M059J (cell line): ENCODE data around the gene ANXA2. TPM values are rescaled to one million over a fixed set of nuclear protein-coding genes. Genes with fewer than 3 reads are reported as not detected.

Source experiments
- DNase-seq: peaks from one replicate; pipeline ENCODE4 v3.0.0-alpha.2; 2012; ENCODE audit warnings: low read depth
- total RNA-seq: library from RNA; depleted of rRNA; stranded (reverse); fragments of >200 nt; shearing (Covaris generic); gene quantifications from 2 replicates; pipeline ENCODE4 v1.2.3, GENCODE V29; 2014

ANXA2 gene
- total RNA-seq, 1 experiment from 2014 or later: 2,950 TPM

DNA sequence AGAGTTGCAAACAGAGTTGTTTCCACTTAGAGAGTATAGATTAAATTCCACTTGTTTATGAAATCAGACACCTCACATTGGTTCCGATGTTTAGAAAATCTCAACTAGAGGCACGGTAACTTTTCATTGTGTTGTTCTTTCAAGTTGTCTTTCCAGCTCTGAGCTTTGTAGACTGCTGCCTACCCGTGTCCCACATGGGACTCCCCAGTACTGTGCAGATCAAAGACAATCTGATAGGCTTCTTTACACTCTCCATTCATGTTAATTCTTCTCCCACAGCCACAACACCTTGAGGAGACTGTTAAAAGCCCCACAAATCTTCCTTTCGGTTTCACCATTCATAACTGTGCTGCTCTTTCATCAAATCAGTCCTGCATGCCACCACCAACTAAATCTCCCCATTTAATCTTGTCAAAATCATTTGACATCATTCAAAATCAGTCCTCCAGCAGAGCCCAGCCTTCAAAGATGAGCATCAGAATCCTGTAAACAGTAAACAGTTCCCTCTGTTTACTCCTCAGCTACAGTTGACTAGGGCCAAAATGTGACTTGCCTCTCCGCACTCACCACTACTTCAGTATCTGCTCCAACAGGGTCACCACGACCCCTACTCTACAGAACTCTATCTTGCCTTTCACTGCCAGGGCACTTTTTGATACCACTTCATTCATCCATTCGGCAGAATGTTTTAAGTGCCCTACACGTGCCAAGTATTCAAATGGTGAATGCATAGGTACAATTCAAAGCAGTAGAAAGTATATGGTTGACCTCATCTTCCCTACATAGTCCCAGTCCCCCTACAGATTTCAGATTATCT lies 8.3 kb downstream of the ANXA2 start:
- no peak for DNase-seq

DNA sequence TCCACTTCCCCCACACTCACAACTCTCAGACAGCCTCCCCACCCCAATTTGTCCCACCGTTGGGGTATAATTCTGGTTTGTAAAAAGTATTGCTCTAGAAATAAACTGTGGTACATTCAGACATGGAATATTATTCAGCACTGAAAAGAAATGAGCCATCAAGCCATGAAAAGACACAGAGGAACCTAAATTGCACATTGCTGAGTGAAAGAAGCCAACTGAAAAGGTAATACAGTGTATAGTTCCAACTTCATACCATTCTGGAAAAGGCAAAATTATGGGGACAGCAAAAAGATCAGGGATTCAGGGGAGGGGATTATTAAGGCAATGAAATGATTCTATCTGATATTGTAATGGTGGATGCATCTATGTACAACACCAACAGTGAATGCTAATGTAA lies 10.5 kb downstream of the ANXA2 start:
- DNase-seq: no peak

DNA sequence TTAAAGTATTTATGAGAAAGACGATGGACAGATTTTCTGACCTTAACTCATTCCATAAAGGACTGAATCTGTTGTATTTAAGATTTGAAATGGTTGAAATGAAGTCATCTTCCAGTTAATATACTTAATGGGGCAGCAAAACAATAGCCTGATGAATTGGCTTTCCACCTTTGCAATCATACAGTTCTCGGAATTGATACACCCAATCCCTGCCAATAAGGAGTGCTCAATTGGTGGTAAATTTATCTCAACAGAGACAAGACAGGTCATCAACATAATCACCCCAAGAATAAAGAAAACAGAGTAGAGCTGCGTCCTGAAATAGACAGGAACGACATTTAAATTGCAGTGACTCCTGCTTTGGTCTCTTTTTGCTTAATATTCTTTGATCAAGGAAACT lies 11.2 kb downstream of the ANXA2 start:
- no peak for DNase-seq

DNA sequence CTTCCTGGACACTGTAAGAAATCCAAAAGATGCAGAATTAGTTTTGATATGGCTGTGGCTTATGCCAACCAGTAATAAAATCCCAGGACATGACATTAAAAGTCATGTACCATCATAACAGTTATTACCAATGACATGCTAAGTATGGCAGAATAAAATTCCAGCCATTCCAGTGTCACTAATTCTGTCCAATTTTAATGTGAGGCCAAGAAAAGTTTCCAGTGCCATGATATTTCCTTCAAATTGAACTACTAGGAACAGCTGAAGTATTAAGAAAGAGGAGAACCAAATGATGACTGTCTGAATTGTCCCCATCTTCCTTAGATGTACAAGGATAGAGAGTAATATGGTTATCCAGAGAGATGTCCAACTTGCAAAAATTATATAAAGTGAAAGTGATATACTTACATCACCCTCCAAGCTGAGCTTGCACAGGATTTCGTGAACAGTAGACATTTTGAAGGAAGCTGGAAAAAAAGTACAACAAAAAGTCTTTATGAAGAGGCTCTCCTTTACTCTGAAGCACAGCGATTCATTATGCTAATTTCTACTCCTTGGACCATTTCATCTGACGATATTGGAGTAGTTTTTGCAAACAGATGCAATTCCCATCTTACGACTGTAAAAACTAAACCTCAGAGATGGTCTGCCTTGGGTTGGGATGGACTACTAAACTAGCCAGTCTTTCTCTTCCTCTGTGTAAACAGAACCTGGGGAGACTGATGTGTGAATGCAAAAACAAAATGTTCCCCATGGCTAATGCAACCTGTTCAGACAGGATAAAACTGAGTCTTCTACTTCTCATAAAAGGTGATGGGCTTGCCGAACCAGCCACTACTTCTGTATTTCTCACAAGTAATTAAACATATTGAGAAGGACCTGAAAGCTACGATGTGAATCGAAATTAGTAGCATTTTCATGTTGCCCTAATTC lies 11.9 kb downstream of the ANXA2 start:
- DNase-seq: no peak

DNA sequence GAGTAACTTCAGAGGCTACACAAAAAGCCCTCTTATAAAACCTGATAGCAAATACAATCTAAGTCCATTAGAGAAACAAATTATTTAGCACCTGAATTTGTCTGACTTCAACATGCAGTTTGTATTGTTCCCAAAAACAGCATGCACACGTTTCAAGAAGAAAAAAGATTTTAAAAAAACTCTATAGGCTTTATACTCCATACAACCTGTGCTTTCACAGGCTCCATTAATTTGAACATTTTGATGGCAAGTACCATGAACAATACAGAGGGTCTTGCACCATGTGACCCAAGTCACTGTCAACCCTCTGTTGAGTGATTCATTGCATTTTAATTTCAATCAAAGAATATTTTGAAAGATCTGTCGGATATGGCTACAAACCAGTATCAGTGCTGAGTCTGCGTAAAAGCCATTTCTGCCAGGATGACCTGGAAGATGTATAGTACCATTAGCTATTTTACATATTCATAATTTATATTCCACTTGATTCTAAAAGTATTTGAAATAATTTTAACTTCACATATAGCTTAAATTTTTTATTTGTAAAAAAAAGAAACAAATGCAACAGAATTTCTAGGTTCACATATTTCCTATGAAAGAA lies 13.2 kb downstream of the ANXA2 start:
- peak; percentile 0 for DNase-seq

DNA sequence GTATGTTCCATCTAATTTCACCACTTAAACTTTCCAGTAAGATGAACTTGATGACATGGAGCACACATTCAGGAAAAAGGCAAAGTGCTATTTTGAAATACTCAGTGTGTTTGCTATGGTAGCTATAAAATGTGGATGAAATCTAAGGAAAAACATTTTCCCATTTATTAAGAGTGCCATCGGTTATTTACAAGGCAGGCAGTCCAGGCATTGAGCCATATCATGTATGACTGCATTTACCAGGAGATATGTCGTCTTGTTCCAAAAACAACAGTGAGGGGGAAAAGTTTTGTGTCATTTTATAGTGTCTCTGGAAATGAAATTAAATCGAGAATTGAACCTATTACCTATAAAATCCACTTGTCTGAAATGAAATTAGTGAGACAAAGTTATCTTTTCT lies 13.7 kb downstream of the ANXA2 start:
- DNase-seq: peak; percentile 13

DNA sequence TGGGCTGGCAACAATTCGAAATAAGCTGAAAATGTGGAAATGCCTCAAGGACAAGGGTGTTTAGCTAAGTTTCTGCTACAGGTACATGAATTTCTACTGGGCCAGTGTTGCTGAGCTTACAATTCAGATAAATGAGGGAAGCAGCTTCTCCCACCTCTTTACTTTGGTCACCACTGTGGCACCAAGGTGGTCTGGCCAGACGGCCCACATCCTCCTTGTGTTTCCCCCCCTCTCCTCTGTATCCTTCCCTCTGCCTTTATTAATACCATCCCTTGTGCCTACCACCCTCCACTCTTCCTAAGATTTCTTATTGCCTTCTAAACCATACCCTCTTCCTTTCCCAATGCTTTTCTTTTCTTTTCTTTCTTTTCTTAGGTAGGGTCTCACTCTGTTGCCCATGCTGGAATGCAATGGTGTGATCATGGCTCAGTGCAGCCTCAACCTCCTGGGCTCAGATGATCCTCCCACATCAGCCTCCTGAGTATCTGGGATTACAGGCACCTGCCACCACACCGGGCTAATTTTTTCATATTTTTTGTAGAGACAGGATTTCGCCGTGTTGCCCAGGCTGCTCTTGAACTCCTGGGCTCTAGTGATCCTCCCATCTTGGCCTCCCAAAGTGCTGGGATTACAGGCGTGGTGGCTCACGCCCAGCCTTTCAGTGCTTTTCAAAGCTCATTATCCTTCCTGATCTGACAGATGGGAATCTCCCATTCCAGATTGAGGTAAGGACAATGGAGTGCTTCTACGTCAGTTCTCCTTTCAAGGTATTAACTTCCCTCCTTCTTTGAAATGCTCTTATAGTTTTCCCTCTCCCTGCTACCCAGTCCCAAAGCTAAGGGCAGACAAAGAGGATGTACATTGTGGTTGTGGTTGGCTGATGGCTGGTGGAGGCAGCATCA lies 14.8 kb downstream of the ANXA2 start:
- no peak for DNase-seq

DNA sequence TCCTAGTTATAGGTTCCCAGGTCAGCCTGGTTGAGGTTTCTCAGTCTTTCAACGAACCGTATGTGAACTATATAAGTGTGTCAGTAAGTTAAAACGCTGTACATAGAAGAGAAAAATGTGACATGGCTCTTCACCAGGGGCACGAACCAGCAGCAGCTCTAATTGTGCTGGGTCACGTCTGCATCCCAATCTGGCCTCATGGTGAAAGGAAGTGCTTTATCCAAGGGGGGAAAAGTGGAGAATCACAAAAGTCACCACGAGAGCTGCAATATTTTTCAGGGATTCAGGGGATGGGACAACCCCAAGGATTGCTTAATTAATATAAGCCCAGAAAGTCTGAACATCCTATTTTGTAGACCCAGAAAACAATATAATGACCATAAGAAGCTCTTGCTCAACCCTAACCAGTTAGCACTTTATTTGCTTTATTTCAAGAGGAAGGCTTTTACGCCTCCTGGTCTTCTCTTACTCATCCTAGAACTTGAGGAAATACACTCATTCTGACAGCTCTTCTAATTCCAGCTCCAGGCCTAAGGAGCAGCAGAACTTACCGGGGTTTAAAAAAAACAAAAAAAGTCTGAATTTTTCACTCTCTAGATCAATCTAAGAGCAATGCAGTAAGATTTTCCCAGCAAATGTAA lies 16.5 kb downstream of the ANXA2 start:
- peak; percentile 70 for DNase-seq

DNA sequence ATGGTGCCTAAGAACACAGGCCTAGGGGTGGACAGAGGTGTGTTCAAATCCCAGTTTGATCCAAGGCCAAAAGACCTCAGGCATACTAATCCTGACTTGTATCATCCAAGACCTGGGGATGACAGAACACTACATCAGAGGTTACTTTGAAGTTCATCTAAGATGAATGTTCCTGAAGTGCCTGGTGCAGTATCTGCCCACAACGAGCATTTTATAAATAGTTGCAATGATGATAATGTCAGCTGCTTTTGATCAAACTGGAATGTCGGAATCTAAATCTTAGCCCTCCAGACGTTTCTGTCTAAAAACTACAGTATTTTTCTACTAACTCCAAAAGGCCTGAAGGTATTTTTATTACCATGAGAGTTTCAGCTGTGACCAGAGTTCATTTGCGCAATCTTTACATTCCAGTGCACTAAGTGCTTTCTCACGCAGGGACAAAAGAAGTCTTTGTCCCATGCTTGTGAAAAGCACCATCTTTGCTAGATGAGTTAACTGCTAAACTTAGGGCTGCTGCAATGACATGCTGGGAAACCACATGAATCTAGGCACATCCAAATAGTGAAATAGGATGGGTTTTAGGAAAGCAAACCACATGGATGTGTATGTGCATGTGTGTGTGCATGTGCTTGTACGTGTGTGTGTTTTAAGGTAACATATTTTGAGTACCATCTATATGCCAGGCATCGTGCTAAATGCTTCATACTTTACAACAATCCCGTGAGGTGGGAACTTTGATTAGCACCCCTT lies 18.1 kb downstream of the ANXA2 start:
- DNase-seq: peak; percentile 99

DNA sequence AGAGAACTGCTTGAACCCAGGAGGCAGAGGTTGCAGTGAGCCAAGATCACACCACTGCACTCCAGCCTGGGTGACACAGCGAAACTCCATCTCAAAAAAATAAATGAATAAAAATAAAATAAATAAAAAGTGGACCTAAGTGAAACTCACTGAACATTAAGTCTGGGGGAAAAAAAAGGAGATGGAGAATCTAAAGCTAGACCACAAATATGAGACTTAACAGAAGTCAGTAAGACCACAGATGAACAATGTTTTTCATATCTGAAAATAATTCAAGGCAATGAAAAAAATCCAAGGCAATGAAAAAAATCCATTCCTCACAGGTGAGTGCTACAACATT lies 18.6 kb downstream of the ANXA2 start:
- no peak for DNase-seq

DNA sequence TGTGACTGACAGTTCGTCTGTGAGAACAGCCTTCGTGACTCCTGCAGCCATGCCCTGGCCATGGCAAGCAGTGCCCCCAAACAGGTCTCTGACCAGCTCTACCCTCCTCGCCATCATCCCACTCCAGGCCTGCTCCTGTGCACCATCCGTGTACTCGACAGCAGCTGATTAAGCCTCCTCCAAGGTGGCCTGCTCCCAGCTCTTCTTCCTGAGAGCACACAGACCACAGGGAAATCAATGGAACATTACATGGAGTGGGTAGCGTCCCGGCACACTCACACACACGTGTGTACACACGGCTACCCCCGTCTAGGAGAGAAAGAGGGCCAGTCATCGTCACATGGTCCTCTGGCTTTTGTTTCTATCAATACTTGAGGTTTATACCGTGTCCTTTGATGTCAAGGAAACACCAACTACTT lies 21.1 kb downstream of the ANXA2 start:
- DNase-seq: no peak

DNA sequence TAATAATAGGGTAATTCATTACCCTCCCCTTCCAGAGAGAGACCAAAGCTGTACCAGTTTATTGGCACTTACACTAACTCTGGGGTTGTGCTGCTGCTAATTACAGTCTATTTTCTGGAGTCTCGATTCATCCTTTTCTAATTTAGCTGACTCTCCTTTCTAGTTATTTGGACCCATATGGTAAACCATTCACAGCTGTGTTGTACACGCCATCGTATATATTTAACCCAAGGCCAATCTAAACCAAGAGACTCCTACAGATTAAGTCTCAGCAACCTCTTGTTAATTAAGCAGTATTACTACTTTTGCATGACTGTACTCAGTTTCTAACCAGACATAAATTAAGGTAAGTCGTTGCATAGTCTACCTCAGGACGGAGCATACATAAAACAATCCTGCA lies 22.5 kb downstream of the ANXA2 start:
- no peak for DNase-seq

DNA sequence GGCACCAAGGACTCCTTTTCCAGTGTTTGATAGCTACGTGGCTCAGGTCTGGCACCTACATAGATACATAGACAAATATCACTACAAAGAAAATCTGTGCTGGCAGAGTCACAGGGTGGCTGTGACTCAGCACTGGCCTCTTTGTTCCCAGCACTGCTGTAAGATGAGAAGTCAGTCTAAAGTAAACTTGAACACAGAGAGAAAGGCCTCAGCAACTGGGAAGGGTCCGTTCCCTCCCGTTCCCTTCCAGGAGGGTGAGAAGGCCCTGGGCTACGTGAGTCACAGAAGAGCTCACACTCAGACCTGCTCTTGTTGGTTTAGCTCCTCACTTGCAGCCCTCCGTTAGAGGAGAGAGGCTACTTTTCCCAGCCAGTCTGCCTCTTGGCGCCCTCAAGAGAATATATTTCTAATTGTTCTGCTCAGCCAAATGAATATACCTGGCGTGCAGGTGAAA lies 23.1 kb downstream of the ANXA2 start:
- peak; percentile 99 for DNase-seq

DNA sequence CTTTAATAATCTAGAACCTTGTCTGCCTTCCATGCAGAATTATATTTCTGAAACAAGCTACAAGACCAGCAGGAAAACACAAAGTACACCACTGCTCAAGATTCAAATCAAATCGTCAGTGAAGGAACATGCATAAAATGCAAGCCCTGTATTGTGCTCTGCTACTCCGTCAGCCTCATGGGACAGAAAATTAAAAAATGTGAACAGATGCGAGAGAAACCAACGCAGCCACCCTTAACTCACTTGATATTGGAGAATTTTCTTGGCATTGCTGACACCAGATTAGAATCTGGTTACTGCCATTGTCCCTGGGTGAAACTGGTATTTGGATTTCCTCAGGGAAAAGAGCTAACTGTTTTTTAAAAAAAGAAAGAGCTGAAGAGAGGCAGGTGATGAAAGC lies 23.6 kb downstream of the ANXA2 start:
- no peak for DNase-seq

DNA sequence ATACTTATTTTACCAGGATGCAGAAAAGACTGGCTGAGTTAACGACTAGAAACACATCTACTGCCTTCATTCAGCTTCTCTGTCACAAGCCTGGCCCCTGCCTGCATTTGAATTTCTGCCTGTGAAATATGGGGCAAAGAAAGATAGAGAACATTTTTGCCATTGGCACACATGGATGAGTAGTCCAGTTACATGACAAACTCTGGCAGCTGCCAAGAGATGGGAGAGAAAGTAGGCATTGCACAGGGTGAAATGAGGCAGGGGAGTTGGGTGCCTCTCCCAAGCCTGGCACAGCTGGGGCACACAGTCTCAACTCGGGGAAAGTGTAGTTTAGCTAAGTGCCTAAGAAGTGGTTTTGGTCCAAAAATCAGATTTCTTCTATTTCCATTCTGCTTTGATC lies 24.0 kb downstream of the ANXA2 start:
- no peak for DNase-seq

DNA sequence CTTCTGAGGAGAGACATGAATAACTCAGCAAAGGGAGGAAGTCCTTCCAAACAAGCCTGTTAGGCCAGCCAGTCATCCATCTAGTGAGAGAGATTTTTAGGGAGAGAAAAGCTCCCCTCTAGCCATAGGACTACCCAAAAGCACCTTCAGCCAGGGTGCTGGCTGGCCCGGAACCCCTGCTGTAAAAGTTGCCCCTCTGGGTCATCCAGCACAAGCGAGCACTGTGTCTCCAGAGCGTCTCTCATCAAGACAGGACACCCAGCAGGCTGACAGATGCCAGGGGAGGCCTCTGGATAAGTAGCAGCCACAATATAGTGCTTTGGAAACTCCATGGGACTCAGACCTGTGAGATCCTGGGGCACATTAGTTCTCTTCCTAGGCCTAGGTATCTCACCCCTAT lies 24.5 kb downstream of the ANXA2 start:
- no peak for DNase-seq

DNA sequence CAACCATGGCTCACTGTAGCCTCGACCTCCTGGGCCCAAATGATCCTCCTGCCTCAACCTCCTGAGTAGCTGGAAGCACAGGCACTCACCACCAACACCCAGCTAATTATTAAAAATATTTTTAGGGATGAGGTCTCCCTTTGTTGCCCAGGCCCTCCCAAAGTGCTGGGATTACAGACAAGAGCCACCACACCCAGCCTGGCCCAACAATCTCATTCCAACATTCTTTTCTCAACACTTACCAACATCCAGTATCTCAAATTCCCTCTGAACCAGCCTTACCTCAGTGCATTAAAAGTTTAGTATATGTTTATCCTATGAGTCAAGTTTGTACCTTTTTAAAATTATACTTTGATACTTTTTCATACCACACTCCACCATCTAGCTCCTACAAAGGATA lies 25.0 kb downstream of the ANXA2 start:
- no peak for DNase-seq

DNA sequence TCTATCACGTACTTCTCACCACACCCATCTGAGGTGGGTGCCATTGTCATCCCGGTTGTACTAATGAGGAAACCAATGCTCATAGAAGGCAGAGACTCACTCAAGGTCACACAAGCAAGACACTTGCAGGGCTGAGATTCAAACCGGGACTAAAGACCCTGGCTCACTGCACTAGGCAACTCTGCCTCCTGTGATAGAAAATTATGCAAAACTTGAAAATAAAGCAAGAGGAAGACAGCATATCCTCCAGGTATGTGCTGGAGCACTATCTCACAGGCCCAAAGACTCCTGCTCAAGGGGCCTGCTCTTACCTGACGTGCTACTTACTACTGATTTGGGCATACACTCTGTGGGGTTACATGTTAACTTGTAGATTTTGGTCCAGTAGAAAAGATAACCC lies 25.6 kb downstream of the ANXA2 start:
- DNase-seq: no peak

DNA sequence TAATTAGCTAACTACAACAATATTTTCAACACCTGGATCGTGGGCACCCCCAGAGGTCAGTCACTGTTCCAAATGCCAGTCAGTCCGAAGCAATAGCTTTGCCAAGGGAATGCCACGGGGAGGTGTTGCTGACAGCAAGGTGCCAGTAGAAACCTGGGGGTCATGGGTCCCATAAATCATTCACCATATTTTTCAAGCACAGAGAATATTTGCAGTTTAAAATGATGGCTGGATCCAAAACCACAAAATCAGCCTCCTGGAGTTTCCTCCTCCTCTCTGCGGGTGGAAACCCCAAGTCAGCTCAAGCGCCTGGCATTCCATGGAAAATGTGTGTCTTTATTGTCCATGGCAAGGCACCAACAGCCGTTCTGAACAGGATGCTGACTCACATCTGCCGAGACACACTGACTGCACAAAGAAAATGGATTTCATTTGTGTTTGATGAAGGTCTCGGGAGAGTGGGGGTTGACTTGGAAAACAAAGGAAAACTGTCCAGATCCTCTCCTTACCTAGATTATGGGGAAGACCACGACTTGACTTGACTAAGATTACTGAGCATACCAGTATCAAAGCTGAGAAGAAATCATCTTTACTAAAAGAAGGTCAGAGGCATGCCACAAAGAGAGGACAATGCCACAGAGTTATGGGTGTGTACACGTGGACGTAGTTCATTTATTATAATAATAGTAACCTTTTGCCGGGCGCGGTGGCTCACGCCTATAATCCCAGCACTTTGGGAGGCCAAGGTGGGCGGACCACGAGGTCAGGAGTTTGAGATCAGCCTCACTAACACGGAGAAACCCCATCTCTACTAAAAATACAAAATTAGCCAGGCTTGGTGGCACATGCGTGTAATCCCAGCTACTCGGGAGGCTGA lies 26.4 kb downstream of the ANXA2 start:
- peak; percentile 100 for DNase-seq

DNA sequence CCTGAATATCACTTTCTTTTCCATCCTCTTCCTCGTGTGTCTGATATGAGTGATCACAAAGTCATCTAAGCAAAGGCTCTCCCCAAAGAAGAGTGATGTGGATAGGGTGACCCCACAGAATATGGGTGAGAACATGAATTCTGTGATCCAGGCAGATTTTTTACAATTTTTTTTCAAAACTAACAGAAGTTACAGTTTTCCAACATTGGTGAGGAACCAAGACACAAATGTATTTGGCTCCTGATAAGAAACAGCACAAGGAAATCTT lies 27.0 kb downstream of the ANXA2 start:
- no peak for DNase-seq
